H1 (cell line): ENCODE data around the gene SON. TPM values are rescaled to one million over a fixed set of nuclear protein-coding genes. Genes with fewer than 3 reads are reported as not detected.

Source experiments
- CTCF ChIA-PET: fragments of 300-600 bp; sonication (Branson Sonifier 250); formaldehyde crosslinking; loops from one replicate; lab custom pipeline; 2021; ENCODE audit not compliant: partially characterized antibody; lab: Charles Lee
- POLR2A ChIA-PET: fragments of 300-600 bp; sonication (Branson Sonifier 250); formaldehyde crosslinking; loops from one replicate; lab custom pipeline; 2021; ENCODE audit warnings: inconsistent platforms; ENCODE audit not compliant: partially characterized antibody; lab: Charles Lee
- DNase-seq, 2 experiments: peaks; one replicate each; pipeline versions ENCODE4 v3.0.0 to v3.0.0-alpha.2; 2010 to 2022; ENCODE audit warnings: low spot score in 2 of 2, low read depth in 1 of 2, mixed read lengths in 1 of 2
- FAIRE-seq: peaks from 2 replicates; lab custom pipeline; 2011; peaks lifted over from hg19 to GRCh38; lab: Jason Lieb, UNC
- H2AFZ ChIP-seq: 2 replicates; pipeline ENCODE4 v1.8.1; 2012; ENCODE audit warnings: low read length, inconsistent platforms
- H2AK5ac ChIP-seq: 2 replicates; pipeline ENCODE4 v1.6.1; 2013; ENCODE audit warnings: low read depth, low read length
- H2BK120ac ChIP-seq: replicated peaks from 2 replicates; pipeline ENCODE3; 2013; ENCODE audit warnings: low read depth, low read length, inconsistent platforms
- H2BK12ac ChIP-seq: 2 replicates; pipeline ENCODE4 v1.6.1; 2013; ENCODE audit warnings: low read depth, low read length
- H2BK15ac ChIP-seq: 2 replicates; pipeline ENCODE4 v1.6.1; 2013; ENCODE audit warnings: low read length
- H2BK20ac ChIP-seq: 2 replicates; pipeline ENCODE4 v1.6.1; 2013; ENCODE audit warnings: low read length
- H2BK5ac ChIP-seq: 2 replicates; pipeline ENCODE4 v1.6.1; 2013; ENCODE audit warnings: low read depth, low read length
- H3K14ac ChIP-seq: 2 replicates; pipeline ENCODE4 v1.6.1; 2013; ENCODE audit warnings: inconsistent platforms; ENCODE audit not compliant: insufficient read length
- H3K18ac ChIP-seq: 2 replicates; pipeline ENCODE4 v1.6.1; 2013; ENCODE audit warnings: low read length; ENCODE audit errors: extremely low read depth
- H3K23ac ChIP-seq: 2 replicates; pipeline ENCODE4 v1.6.1; 2013; ENCODE audit warnings: inconsistent platforms; ENCODE audit not compliant: insufficient read length
- H3K23me2 ChIP-seq: 2 replicates; pipeline ENCODE4 v1.6.1; 2013; ENCODE audit warnings: low read depth, low read length
- H3K27ac ChIP-seq: 2 replicates; pipeline ENCODE4 v1.6.1; 2011; ENCODE audit warnings: low read depth, low read length, inconsistent platforms
- H3K27me3 ChIP-seq, 4 experiments: replicated peaks in 1 of 4; 1 replicate in 1 of 4; 2 replicates in 3 of 4; pipeline versions ENCODE4 v1.6.1 to v1.8.1; 2011 to 2013; ENCODE audit warnings: low read length in 3 of 4, mild to moderate bottlenecking in 3 of 4, inconsistent platforms in 2 of 4, mixed read lengths in 2 of 4, moderate library complexity in 1 of 4; ENCODE audit not compliant: control insufficient read depth in 3 of 4, insufficient read depth in 3 of 4; ENCODE audit errors: extremely low read depth in 1 of 4
- H3K36me3 ChIP-seq, 4 experiments: 2 replicates each; pipeline versions ENCODE4 v1.6.1 to v1.8.1; 2011 to 2013; ENCODE audit warnings: mild to moderate bottlenecking in 4 of 4, low read length in 3 of 4, moderate library complexity in 2 of 4, control low read depth in 1 of 4, inconsistent platforms in 1 of 4; ENCODE audit not compliant: insufficient read depth in 4 of 4, control insufficient read depth in 2 of 4
- H3K4ac ChIP-seq: replicated peaks from 2 replicates; pipeline ENCODE3; 2013; ENCODE audit warnings: low read length, low read depth, mixed read lengths, inconsistent platforms; ENCODE audit not compliant: insufficient read length
- H3K4me1 ChIP-seq, 4 experiments: replicated peaks in 1 of 4; 1 replicate in 1 of 4; 2 replicates in 3 of 4; pipeline versions ENCODE4 v1.6.1 to v1.8.1; 2011 to 2013; ENCODE audit warnings: low read length in 3 of 4, inconsistent platforms in 2 of 4, mixed read lengths in 1 of 4; ENCODE audit not compliant: insufficient read depth in 4 of 4, control insufficient read depth in 3 of 4
- H3K4me2 ChIP-seq, 2 experiments: 2 replicates each; pipeline versions ENCODE4 v1.6.1 to v1.8.1; 2011 to 2013; ENCODE audit warnings: low read depth in 2 of 2, low read length in 2 of 2, control low read depth in 1 of 2, inconsistent platforms in 1 of 2, mild to moderate bottlenecking in 1 of 2; ENCODE audit not compliant: insufficient read depth in 1 of 2
- H3K4me3 ChIP-seq, 4 experiments: fragments of 200-600, 300-600 bp in 1 of 4; sonication (generic), shearing (Covaris generic), sonication (Bioruptor Twin) in 1 of 4; 2 replicates each; pipeline versions ENCODE4 v1.5.1 to v1.8.1; 2011 to 2016; ENCODE audit warnings: low read length in 4 of 4, low read depth in 3 of 4, control low read depth in 2 of 4, inconsistent platforms in 2 of 4, mild to moderate bottlenecking in 2 of 4, mixed read lengths in 1 of 4, moderate library complexity in 1 of 4; ENCODE audit not compliant: insufficient read depth in 2 of 4; ENCODE audit errors: extremely low read depth in 1 of 4
- H3K56ac ChIP-seq: replicated peaks from 2 replicates; pipeline ENCODE3; 2013; ENCODE audit warnings: low read depth, mild to moderate bottlenecking, mixed read lengths, low read length, inconsistent platforms; ENCODE audit not compliant: insufficient read length
- H3K79me1 ChIP-seq: 2 replicates; pipeline ENCODE4 v1.6.1; 2013; ENCODE audit warnings: low read depth, low read length, control low read depth
- H3K79me2 ChIP-seq, 2 experiments: 2 replicates each; pipeline versions ENCODE4 v1.6.1 to v1.8.1; 2012 to 2013; ENCODE audit warnings: low read length in 2 of 2, mild to moderate bottlenecking in 2 of 2, inconsistent platforms in 1 of 2; ENCODE audit not compliant: insufficient read depth in 2 of 2, control insufficient read depth in 1 of 2
- H3K9ac ChIP-seq, 4 experiments: replicated peaks in 1 of 4; 1 replicate in 1 of 4; 2 replicates in 3 of 4; pipeline versions ENCODE4 v1.6.1 to v1.8.1; 2011 to 2013; ENCODE audit warnings: low read depth in 3 of 4, low read length in 3 of 4, control low read depth in 2 of 4, mild to moderate bottlenecking in 2 of 4, moderate library complexity in 2 of 4, inconsistent platforms in 1 of 4; ENCODE audit errors: extremely low read depth in 1 of 4
- H3K9me3 ChIP-seq, 2 experiments: 2 replicates each; pipeline versions ENCODE4 v1.6.1 to v1.8.1; 2012 to 2013; ENCODE audit warnings: mild to moderate bottlenecking in 2 of 2, moderate library complexity in 2 of 2, control low read depth in 1 of 2, inconsistent platforms in 1 of 2, low read depth in 1 of 2, low read length in 1 of 2, mixed read lengths in 1 of 2; ENCODE audit not compliant: insufficient read depth in 2 of 2
- H4K20me1 ChIP-seq, 2 experiments: replicated peaks in 1 of 2; 2 replicates each; pipeline versions ENCODE3 to v1.8.1; 2011 to 2013; ENCODE audit warnings: inconsistent platforms in 2 of 2, low read length in 2 of 2, mild to moderate bottlenecking in 1 of 2; ENCODE audit not compliant: insufficient read depth in 2 of 2, control insufficient read depth in 1 of 2
- H4K5ac ChIP-seq: 2 replicates; pipeline ENCODE4 v1.6.1; 2013; ENCODE audit warnings: low read length, low read depth, mixed read lengths, inconsistent platforms; ENCODE audit not compliant: insufficient read length
- H4K8ac ChIP-seq: 2 replicates; pipeline ENCODE4 v1.8.0; 2013; ENCODE audit warnings: mild to moderate bottlenecking, moderate library complexity, low read length, inconsistent platforms; ENCODE audit not compliant: insufficient read depth; ENCODE audit errors: extremely low read depth
- H4K91ac ChIP-seq: replicated peaks from 2 replicates; pipeline ENCODE3; 2013; ENCODE audit warnings: low read length, mixed read lengths, inconsistent platforms; ENCODE audit not compliant: insufficient read length
- BACH1 ChIP-seq: IDR thresholded peaks from 2 replicates; pipeline ENCODE4 v1.6.1; 2012; ENCODE audit warnings: low read length, improper control_type of control experiment
- CBX8 ChIP-seq: fragments of 300-800, 300-1000 bp; sonication (generic); IDR thresholded peaks from 2 replicates; pipeline ENCODE4 v1.7.1; 2016; ENCODE audit warnings: low read depth, low read length, borderline replicate concordance
- CHD1 ChIP-seq: IDR thresholded peaks from 2 replicates; pipeline ENCODE4 v1.6.1; 2012; ENCODE audit warnings: low read depth, low read length, improper control_type of control experiment
- CTBP2 ChIP-seq: IDR thresholded peaks from 2 replicates; pipeline ENCODE4 v1.7.0; 2011; ENCODE audit warnings: borderline replicate concordance, mild to moderate bottlenecking, moderate library complexity, mixed read lengths, low read length; ENCODE audit not compliant: insufficient read depth, insufficient read length
- CTCF ChIP-seq, 3 experiments: IDR thresholded peaks; 1 replicate in 2 of 3; 2 replicates in 1 of 3; pipeline versions ENCODE4 v1.5.1 to v1.6.1; 2011; ENCODE audit warnings: low read length in 3 of 3, mild to moderate bottlenecking in 3 of 3, inconsistent platforms in 2 of 3, low read depth in 1 of 3, moderate library complexity in 1 of 3; ENCODE audit not compliant: insufficient read depth in 1 of 3; ENCODE audit errors: control extremely low read depth in 1 of 3
- EGR1 ChIP-seq: IDR thresholded peaks from 2 replicates; pipeline ENCODE4 v1.6.1; 2011; ENCODE audit warnings: low read depth, low read length, borderline replicate concordance
- KDM4A ChIP-seq: IDR thresholded peaks from one replicate; pipeline ENCODE4 v1.7.1; 2012; ENCODE audit warnings: low read depth, mild to moderate bottlenecking, moderate library complexity, low read length, inconsistent platforms; ENCODE audit not compliant: severe bottlenecking
- KDM5A ChIP-seq: fragments of 200-600 bp; IDR thresholded peaks from 2 replicates; pipeline ENCODE4 v1.7.1; 2012; ENCODE audit warnings: mild to moderate bottlenecking, low read length, inconsistent platforms, mixed read lengths
- MAFK ChIP-seq: IDR thresholded peaks from 2 replicates; pipeline ENCODE4 v1.6.1; 2012; ENCODE audit warnings: low read depth, mild to moderate bottlenecking, improper control_type of control experiment, low read length
- NANOG ChIP-seq: IDR thresholded peaks from 2 replicates; pipeline ENCODE4 v1.6.1; 2011; ENCODE audit warnings: low read length, low read depth, mild to moderate bottlenecking, inconsistent platforms; ENCODE audit not compliant: insufficient read depth, poor library complexity, severe bottlenecking
- RFX5 ChIP-seq: IDR thresholded peaks from 2 replicates; pipeline ENCODE4 v1.6.1; 2011; ENCODE audit warnings: low read depth, low read length, improper control_type of control experiment, borderline replicate concordance
- SIN3A ChIP-seq, 2 experiments: IDR thresholded peaks in 1 of 2; conservative IDR thresholded peaks in 1 of 2; 2 replicates each; pipeline ENCODE4 v1.6.1; 2011 to 2012; ENCODE audit warnings: low read length in 2 of 2, improper control_type of control experiment in 1 of 2, low read depth in 1 of 2, mild to moderate bottlenecking in 1 of 2
- SIRT6 ChIP-seq: IDR thresholded peaks from one replicate; pipeline ENCODE4 v1.7.1; 2012; ENCODE audit warnings: low read length, inconsistent platforms
- polyA plus RNA-seq, 7 experiments: library from polyadenylated mRNA; depleted of rRNA in 3 of 7; stranded (reverse) in 5 of 7; unstranded in 2 of 7; fragments of >200 nt in 5 of 7; fragments of 200-250 nt in 2 of 7; gene quantifications; 1 replicate in 5 of 7; 2 replicates in 1 of 7; 4 replicates in 1 of 7; pipeline versions ENCODE4 v1.2.1 to v1.2.3, GENCODE V29; 2011 to 2013; ENCODE audit warnings: missing spikeins in 2 of 7, mixed read lengths in 2 of 7
- total RNA-seq: library from RNA; stranded (reverse); fragmentation: NEBNext Ultra II Directional; extraction: Animal tissue kit (Norgen Biotek cat#: 25700); gene quantifications from 2 replicates; pipeline ENCODE4 v1.2.1, GENCODE V29; 2021

The SON gene
- total and polyA plus RNA-seq, 2 of the 8 experiments (the other 6 are each of a cell fraction or from before 2014, with no cell fraction given) = 122 to 274 TPM

- Histone ChIP-seq H3K79me2 (no peaks in the 10 kb centered on the region), H3K4me3 (no peak overlapping the region), H4K8ac (no peak overlapping the region), H3K9ac (no peak overlapping the region), H3K18ac (no peak overlapping the region), H2BK15ac (no peak overlapping the region), H3K4ac (no peak overlapping the region), H3K23ac (no peak overlapping the region), H3K56ac (no peak overlapping the region), H3K36me3 (peaks cover 0 to 3% (median 0%) of the 10 kb centered on the region in 4 experiments; a peak in 1 of 8 replicates), H3K27me3 (no peaks in the 10 kb centered on the region), H3K23me2 (no peaks in the 10 kb centered on the region), H3K27ac (no peak overlapping the region), H3K4me1 (no peaks in the 10 kb centered on the region), H3K14ac (no peak overlapping the region), H4K5ac (no peak overlapping the region), H2AFZ (no peak overlapping the region), H3K79me1 (no peaks in the 10 kb centered on the region), H2BK12ac (no peak overlapping the region), H2AK5ac (no peak overlapping the region), H4K91ac (no peak overlapping the region), H4K20me1 (no peaks in the 10 kb centered on the region), H2BK120ac (no peak overlapping the region), H2BK5ac (no peak overlapping the region), H3K4me2 (no peak overlapping the region), H3K9me3 (no peaks in the 10 kb centered on the region), H2BK20ac (no peak overlapping the region)
- POLR2A ChIA-PET = no interaction called here
- CTCF ChIA-PET = interaction anchor here (0.6 kb wide), 1 partner anchor 699 kb away, joined by 3 read pairs; no protein-coding TSS in a partner anchor
- DNase-seq (no peak), FAIRE-seq (peak; percentile 84)
- no peak for TF ChIP-seq MAFK
- TF ChIP-seq CTBP2 = no peak
- TF ChIP-seq RFX5 = no peak
- TF ChIP-seq SIRT6 = no peak
- TF ChIP-seq NANOG = no peak
- no peak for TF ChIP-seq BACH1
- no peak for TF ChIP-seq SIN3A (conservative IDR thresholded peaks at IDR 0.05 in 1 of 2, IDR thresholded peaks at IDR 0.05 in 1 of 2; ENCODE audit: low read depth in 1 of 2, low read length in 2 of 2)
- TF ChIP-seq KDM5A = no peak
- no peak for TF ChIP-seq KDM4A
- TF ChIP-seq CBX8 = no peak
- TF ChIP-seq EGR1 = no peak
- TF ChIP-seq CHD1 = no peak
- no peak for TF ChIP-seq CTCF (IDR thresholded peaks at IDR 0.05; ENCODE audit: control extremely low read depth in 1 of 3, insufficient read depth in 1 of 3, low read depth in 1 of 3, low read length in 3 of 3)
Observed at GRCh38 chr21:33622253-33622652, 79.4 kb downstream of the SON start.
